AG09319 (cell line): ENCODE measurements around the gene PJVK.
"Not testable (repeated sequence)": the region's sequence is repeated elsewhere in the genome, so short reads cannot be mapped to it uniquely, and the experiment has no call there.

Experiments
- DNase-seq: peaks from one replicate; pipeline ENCODE4 v3.0.0-alpha.2; 2010; ENCODE audit warnings: low read depth; ENCODE audit errors: extremely low read depth
- CTCF ChIP-seq: IDR thresholded peaks from 2 replicates; pipeline ENCODE4 v1.5.1; 2011; ENCODE audit warnings: low read depth, mild to moderate bottlenecking, inconsistent platforms, low read length, moderate library complexity

Gene PJVK

GRCh38 chr2:178420463-178420999, 30.6 kb upstream of the PJVK start:
- no peak for TF ChIP-seq CTCF
- DNase-seq, result no peak

GRCh38 chr2:178422097-178422496, 29.1 kb upstream of the PJVK start:
- no peak for TF ChIP-seq CTCF
- DNase-seq, result no peak

- DNase-seq, result not testable (repeated sequence)
Observed at GRCh38 chr2:178423746-178424145, 27.4 kb upstream of the PJVK start.

GRCh38 chr2:178425255-178425827, 25.8 kb upstream of the PJVK start:
- no peak for DNase-seq
- TF ChIP-seq CTCF, result no peak

GRCh38 chr2:178426388-178426787, 24.8 kb upstream of the PJVK start:
- DNase-seq, result no peak

GRCh38 chr2:178427458-178427857, 23.7 kb upstream of the PJVK start:
- no peak for TF ChIP-seq CTCF
- no peak for DNase-seq

More at GRCh38 chr2:178426388-178426787, 24.8 kb upstream of the PJVK start:
- no peak for TF ChIP-seq CTCF

GRCh38 chr2:178428396-178428806, 22.8 kb upstream of the PJVK start:
- TF ChIP-seq CTCF, result no peak
- no peak for DNase-seq

- DNase-seq, result no peak
- TF ChIP-seq CTCF, result no peak
Observed at GRCh38 chr2:178429336-178429735, 21.8 kb upstream of the PJVK start.
